GM12865 (cell line): Measurements from ENCODE around the gene HERC2.

Source experiments
- DNase-seq: peaks from one replicate; pipeline ENCODE4 v3.0.0; 2010; ENCODE audit warnings: low read depth
- H3K4me3 ChIP-seq: 2 replicates; pipeline ENCODE4 v1.5.1; 2011; ENCODE audit warnings: mild to moderate bottlenecking, low read depth, low read length, control low read depth
- CTCF ChIP-seq: IDR thresholded peaks from 2 replicates; pipeline ENCODE4 v1.5.1; 2011; ENCODE audit warnings: low read length, control low read depth, low read depth, inconsistent platforms; ENCODE audit not compliant: insufficient read depth; ENCODE audit errors: missing control alignments

The HERC2 gene

GRCh38 chr15:28185148-28185895, 136.7 kb downstream of the HERC2 start:
- no peak overlapping the region for H3K4me3 ChIP-seq
- DNase-seq: no peak
- TF ChIP-seq CTCF: no peak

GRCh38 chr15:28184166-28184565, 137.8 kb downstream of the HERC2 start:
- H3K4me3 ChIP-seq: no peak overlapping the region
- no peak for TF ChIP-seq CTCF
- DNase-seq: no peak

GRCh38 chr15:28182731-28183130, 139.2 kb downstream of the HERC2 start:
- TF ChIP-seq CTCF: no peak
- H3K4me3 ChIP-seq: no peak overlapping the region
- no peak for DNase-seq

- no peak for DNase-seq
- no peak overlapping the region for H3K4me3 ChIP-seq
- TF ChIP-seq CTCF: no peak
Observed at GRCh38 chr15:28182216-28182615, 139.8 kb downstream of the HERC2 start.

- no peak for TF ChIP-seq CTCF
- DNase-seq: no peak
- H3K4me3 ChIP-seq: no peak overlapping the region
Observed at GRCh38 chr15:28181366-28181765, 140.6 kb downstream of the HERC2 start.

- no peak for DNase-seq
- no peak for TF ChIP-seq CTCF
- no peak overlapping the region for H3K4me3 ChIP-seq
Observed at GRCh38 chr15:28179270-28179669, 142.7 kb downstream of the HERC2 start.

GRCh38 chr15:28178727-28179126, 143.3 kb downstream of the HERC2 start:
- no peak overlapping the region for H3K4me3 ChIP-seq
- DNase-seq: no peak
- no peak for TF ChIP-seq CTCF
